Liver (tissue), 9 donors: ENCODE data around the gene KRT80. TPM values are rescaled to one million over a fixed set of nuclear protein-coding genes. Genes with fewer than 3 reads are reported as not detected.

ENCODE experiments used
- DNase-seq: peaks from one replicate; pipeline ENCODE4 v3.0.0-alpha.2; 2017; ENCODE audit warnings: low spot score
- H3K27ac ChIP-seq, 2 donors: one replicate each; pipeline ENCODE4 v1.7.0; 2013; ENCODE audit warnings: inconsistent platforms in 2 of 2, low read length in 2 of 2, control low read depth in 1 of 2, low read depth in 1 of 2, mild to moderate bottlenecking in 1 of 2
- H3K27me3 ChIP-seq, 4 donors: one replicate each; pipeline versions ENCODE4 v1.6.1 to v1.7.0; 2013; ENCODE audit warnings: low read length in 3 of 4, inconsistent platforms in 1 of 4, mild to moderate bottlenecking in 1 of 4, moderate library complexity in 1 of 4; ENCODE audit not compliant: control insufficient read depth in 4 of 4, insufficient read depth in 4 of 4
- H3K36me3 ChIP-seq, 4 donors: one replicate each; pipeline versions ENCODE4 v1.6.1 to v1.7.0; 2013; ENCODE audit warnings: low read length in 3 of 4, mild to moderate bottlenecking in 3 of 4, low read depth in 1 of 4, moderate library complexity in 1 of 4; ENCODE audit not compliant: control insufficient read depth in 4 of 4, insufficient read depth in 3 of 4
- H3K4me1 ChIP-seq, 4 donors: one replicate each; pipeline versions ENCODE4 v1.6.1 to v1.7.0; 2013; ENCODE audit warnings: low read length in 3 of 4, mild to moderate bottlenecking in 3 of 4, moderate library complexity in 1 of 4; ENCODE audit not compliant: control insufficient read depth in 4 of 4, insufficient read depth in 4 of 4
- H3K4me3 ChIP-seq, 3 donors: one replicate each; pipeline versions ENCODE4 v1.6.1 to v1.7.0; 2013; ENCODE audit warnings: low read length in 3 of 3, control low read depth in 1 of 3, low read depth in 1 of 3, mild to moderate bottlenecking in 1 of 3
- H3K9ac ChIP-seq, 2 donors: one replicate each; pipeline ENCODE4 v1.7.0; 2013; ENCODE audit warnings: low read length in 2 of 2, mild to moderate bottlenecking in 2 of 2, moderate library complexity in 2 of 2, control low read depth in 1 of 2, low read depth in 1 of 2
- H3K9me3 ChIP-seq, 4 donors: one replicate each; pipeline versions ENCODE4 v1.6.1 to v1.7.0; 2013; ENCODE audit warnings: low read length in 3 of 4; ENCODE audit not compliant: control insufficient read depth in 4 of 4
- ATF3 ChIP-seq: IDR thresholded peaks from 2 replicates; pipeline ENCODE4 v1.6.1; 2016; ENCODE audit warnings: antibody characterized with exemption
- CTCF ChIP-seq: fragments of 150-350 bp; IDR thresholded peaks from 2 replicates; pipeline ENCODE4 v1.5.1; 2017; ENCODE audit warnings: improper control_type of control experiment, low read depth, low read length; ENCODE audit not compliant: missing input control
- EGR1 ChIP-seq, 2 donors: IDR thresholded peaks; 2 replicates each; pipeline ENCODE4 v1.6.1; 2016 to 2018; ENCODE audit warnings: antibody characterized with exemption in 2 of 2, low read depth in 2 of 2
- FOXA1 ChIP-seq: IDR thresholded peaks from 2 replicates; pipeline ENCODE4 v1.6.1; 2016; ENCODE audit warnings: antibody characterized with exemption
- FOXA2 ChIP-seq: IDR thresholded peaks from 2 replicates; pipeline ENCODE4 v1.6.1; 2016; ENCODE audit warnings: antibody characterized with exemption
- GABPA ChIP-seq, 2 donors: IDR thresholded peaks in 1 of 2; conservative IDR thresholded peaks in 1 of 2; 2 replicates each; pipeline ENCODE4 v1.6.1; 2016; ENCODE audit warnings: antibody characterized with exemption in 2 of 2, mild to moderate bottlenecking in 1 of 2, moderate library complexity in 1 of 2
- HNF4A ChIP-seq, 2 donors: conservative IDR thresholded peaks; 2 replicates each; pipeline ENCODE4 v1.6.1; 2016; ENCODE audit warnings: antibody characterized with exemption in 2 of 2, mild to moderate bottlenecking in 2 of 2
- HNF4G ChIP-seq: IDR thresholded peaks from 2 replicates; pipeline ENCODE4 v1.6.1; 2016; ENCODE audit warnings: antibody characterized with exemption
- JUND ChIP-seq, 2 donors: IDR thresholded peaks; 2 replicates each; pipeline ENCODE4 v1.6.1; 2016; ENCODE audit warnings: antibody characterized with exemption in 2 of 2
- MAX ChIP-seq: IDR thresholded peaks from 2 replicates; pipeline ENCODE4 v1.6.1; 2016; ENCODE audit warnings: antibody characterized with exemption
- NR2F2 ChIP-seq: IDR thresholded peaks from 2 replicates; pipeline ENCODE4 v1.6.1; 2016; ENCODE audit warnings: antibody characterized with exemption
- RAD21 ChIP-seq, 2 donors: IDR thresholded peaks; 2 replicates each; pipeline ENCODE4 v1.6.1; 2016; ENCODE audit warnings: antibody characterized with exemption in 2 of 2, mild to moderate bottlenecking in 2 of 2
- REST ChIP-seq: IDR thresholded peaks from 2 replicates; pipeline ENCODE4 v1.6.1; 2016; ENCODE audit warnings: antibody characterized with exemption, mild to moderate bottlenecking
- RXRA ChIP-seq, 2 donors: IDR thresholded peaks; 2 replicates each; pipeline ENCODE4 v1.6.1; 2017 to 2018; ENCODE audit warnings: antibody characterized with exemption in 2 of 2, mild to moderate bottlenecking in 1 of 2
- SP1 ChIP-seq: IDR thresholded peaks from 2 replicates; pipeline ENCODE4 v1.6.1; 2018; ENCODE audit warnings: antibody characterized with exemption, mild to moderate bottlenecking
- YY1 ChIP-seq: IDR thresholded peaks from 2 replicates; pipeline ENCODE4 v1.6.1; 2016; ENCODE audit warnings: antibody characterized with exemption, mild to moderate bottlenecking
- ZBTB33 ChIP-seq: IDR thresholded peaks from 2 replicates; pipeline ENCODE4 v1.6.1; 2016; ENCODE audit warnings: antibody characterized with exemption
- WGBS: extraction: QIAGEN DNeasy Blood & Tissue Kit; methylation state at CpG from one replicate; pipeline ENCODE4 v1.1.7; 2013; 5-methylcytosine and 5-hydroxymethylcytosine counted together
- polyA plus RNA-seq, 2 donors: library from polyadenylated mRNA; stranded (reverse) in 1 of 2; unstranded in 1 of 2; fragments of 200-250 nt in 1 of 2; fragments of >200 nt in 1 of 2; fragmentation: Nextera tagmentation in 1 of 2; extraction: Ambion mirVana in 1 of 2; gene quantifications; one replicate each; pipeline versions ENCODE4 v1.2.1 to v1.2.3, GENCODE V29; 2013 to 2015
- total RNA-seq, 2 donors: library from RNA; depleted of rRNA; stranded (reverse); fragments of >200 nt; gene quantifications; one replicate each; pipeline ENCODE4 v1.2.3, GENCODE V29; 2014
- donor health status: healthy.
- donor health status: healthy.
- donor health status: healthy.
- donor health status: healthy.
- donor health status: healthy.

KRT80 gene
- total and polyA plus RNA-seq, 4 donors, result 0.04 to 0.12 (median 0.07) TPM

GRCh38 chr12:52152905-52153317, 38.9 kb downstream of the KRT80 start:
- H3K27ac ChIP-seq, result no peak overlapping the region
- TF ChIP-seq MAX, result no peak
- TF ChIP-seq RAD21 (IDR thresholded peaks at IDR 0.05), result no peak
- no peak for TF ChIP-seq FOXA1
- no peak for TF ChIP-seq FOXA2
- no peak for TF ChIP-seq YY1
- TF ChIP-seq JUND (IDR thresholded peaks at IDR 0.05), result no peak
- TF ChIP-seq CTCF, result no peak
- no peak for TF ChIP-seq ATF3
- TF ChIP-seq HNF4A (conservative IDR thresholded peaks at IDR 0.05), result no peak
- no peak for TF ChIP-seq GABPA (IDR thresholded peaks at IDR 0.05 in 1 of 2, conservative IDR thresholded peaks at IDR 0.05 in 1 of 2)
- TF ChIP-seq EGR1 (IDR thresholded peaks at IDR 0.05; ENCODE audit: low read depth in 2 of 2), result no peak
- TF ChIP-seq ZBTB33, result no peak
- no peak for TF ChIP-seq SP1
- TF ChIP-seq RXRA (IDR thresholded peaks at IDR 0.05), result no peak
- no peak for TF ChIP-seq HNF4G
- TF ChIP-seq REST, result no peak
- no peak for TF ChIP-seq NR2F2
- no peaks in the 10 kb centered on the region for H3K27me3 ChIP-seq
- no peak overlapping the region for H3K9ac ChIP-seq
- H3K9me3 ChIP-seq, result no peaks in the 10 kb centered on the region
- no peak overlapping the region for H3K4me3 ChIP-seq
- peaks cover 0 to 2% (median under 1%) of the 10 kb centered on the region in 4 donors for H3K4me1 ChIP-seq
- WGBS, result 89% methylated on average over 5 of the region's 5 CpGs
- no peaks in the 10 kb centered on the region for H3K36me3 ChIP-seq
- DNase-seq, result no peak
